Astrocyte (in vitro differentiated cells and primary cell): Measurements from ENCODE around the gene OR8K5.

Experiments
- CTCF ChIP-seq: IDR thresholded peaks from 2 replicates; pipeline ENCODE4 v1.5.1; 2011; ENCODE audit warnings: low read depth, mild to moderate bottlenecking, inconsistent platforms, low read length, moderate library complexity; ENCODE audit not compliant: insufficient read depth
- EZH2 ChIP-seq: IDR thresholded peaks from 2 replicates; pipeline ENCODE4 v1.6.1; 2012; ENCODE audit warnings: mild to moderate bottlenecking, low read length, inconsistent platforms; ENCODE audit not compliant: insufficient read depth

DNA sequence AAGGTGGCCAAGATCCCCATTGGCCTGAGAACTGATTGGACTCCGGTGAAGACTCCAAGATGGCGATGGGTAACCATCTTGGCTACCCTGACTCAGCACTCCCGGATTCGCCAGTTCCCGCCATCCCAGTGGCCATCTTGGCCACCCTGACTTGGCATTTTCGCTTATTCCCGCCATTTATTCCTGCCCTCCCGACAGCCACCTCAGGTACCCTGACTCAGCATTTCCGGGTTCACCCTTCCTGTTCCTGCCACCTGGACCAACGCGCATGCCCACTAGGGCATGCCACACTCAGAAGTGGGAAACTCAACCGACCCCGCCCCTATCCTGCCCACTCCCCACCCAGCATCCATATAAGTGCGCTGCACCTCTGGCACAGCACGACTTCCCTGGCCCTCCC is 7.8 kb downstream of the OR8K5 start:
- TF ChIP-seq CTCF (no peak), EZH2 (no peak)
